Activated B cell treated with CpG ODN at 0.5 μM for 24 hours (primary cell): Measurements from ENCODE around the gene KANSL3. TPM values are rescaled to one million over a fixed set of nuclear protein-coding genes. Genes with fewer than 3 reads are reported as not detected.

ENCODE experiments used
- ATAC-seq: fragments of 200-7000 bp; cut with Tn5 transposase; one replicate; pipeline ENCODE4 v1.10.0; 2021; ENCODE audit warnings: low read depth, mild to moderate bottlenecking, moderate library complexity
- CTCF ChIA-PET: fragments of 350-600 bp; sonication (Branson Sonifier 250); formaldehyde crosslinking; loops from one replicate; lab custom pipeline; 2021; ENCODE audit warnings: antibody characterized with exemption; lab: Charles Lee
- POLR2A ChIA-PET: fragments of 350-600 bp; sonication (Branson Sonifier 250); formaldehyde crosslinking; loops from one replicate; lab custom pipeline; 2021; ENCODE audit warnings: antibody characterized with exemption; lab: Charles Lee
- DNase-seq: peaks from one replicate; pipeline ENCODE4 v3.0.0; 2022
- H3K27ac Mint-ChIP-seq: one replicate; pipeline ENCODE4 v1.8.0; 2020; ENCODE audit warnings: mixed read lengths
- H3K27me3 Mint-ChIP-seq: one replicate; pipeline ENCODE4 v1.8.0; 2021; ENCODE audit warnings: mixed read lengths
- H3K36me3 Mint-ChIP-seq: one replicate; pipeline ENCODE4 v1.8.0; 2021; ENCODE audit warnings: low read depth, mixed read lengths
- H3K4me1 Mint-ChIP-seq: one replicate; pipeline ENCODE4 v1.8.0; 2021; ENCODE audit warnings: mixed read lengths
- H3K4me3 Mint-ChIP-seq: one replicate; pipeline ENCODE4 v1.8.0; 2020; ENCODE audit warnings: mild to moderate bottlenecking, mixed read lengths
- H3K9me3 Mint-ChIP-seq: one replicate; pipeline ENCODE4 v1.8.0; 2020; ENCODE audit warnings: mixed read lengths
- CTCF ChIP-seq: fragments of 200-600 bp; IDR thresholded peaks from one replicate; pipeline ENCODE4 v1.8.0; 2022; ENCODE audit warnings: antibody characterized with exemption, mild to moderate bottlenecking
- intact Hi-C: fragments of 100-400 bp; cut with micrococcal nuclease; formaldehyde crosslinking; loops from one replicate; pipeline ENCODE4 v1.15.1; 2024
- total RNA-seq: library from RNA; stranded (reverse); gene quantifications from 2 replicates; pipeline ENCODE4 v1.2.3, GENCODE V29; 2022

Gene KANSL3
- total RNA-seq, 1 donor from 2014 or later, result 31.4 TPM

- H3K4me1 Mint-ChIP-seq, result no peaks in the 10 kb centered on the region
- POLR2A ChIA-PET, result no interaction called here
- H3K36me3 Mint-ChIP-seq, result no peaks in the 10 kb centered on the region
- no peak overlapping the region for H3K27ac Mint-ChIP-seq
- no peak for TF ChIP-seq CTCF
- ATAC-seq (no peak), DNase-seq (no peak)
- CTCF ChIA-PET, result no interaction called here
- intact Hi-C loops, result no loop called here
- H3K4me3 Mint-ChIP-seq, result no peak overlapping the region
- peaks cover 9% of the 10 kb centered on the region for H3K27me3 Mint-ChIP-seq
- H3K9me3 Mint-ChIP-seq, result no peaks in the 10 kb centered on the region
These were observed 46.1 kb upstream of the KANSL3 start for GRCh38 chr2:96683972-96684820.

GRCh38 chr2:96683307-96683706, 45.2 kb upstream of the KANSL3 start:
- Mint-ChIP-seq H3K27ac (no peak overlapping the region), H3K36me3 (no peaks in the 10 kb centered on the region), H3K4me3 (no peak overlapping the region), H3K27me3 (peaks cover 9% of the 10 kb centered on the region), H3K4me1 (no peaks in the 10 kb centered on the region), H3K9me3 (no peaks in the 10 kb centered on the region)
- intact Hi-C loops, result no loop called here
- TF ChIP-seq CTCF, result no peak
- ATAC-seq (no peak), DNase-seq (no peak)
- ChIA-PET POLR2A (no interaction called here), CTCF (no interaction called here)

- H3K27me3 Mint-ChIP-seq, result peaks cover 9% of the 10 kb centered on the region
- no peaks in the 10 kb centered on the region for H3K4me1 Mint-ChIP-seq
- ChIA-PET CTCF (no interaction called here), POLR2A (no interaction called here)
- ATAC-seq (no peak), DNase-seq (no peak)
- TF ChIP-seq CTCF, result no peak
- H3K36me3 Mint-ChIP-seq, result no peaks in the 10 kb centered on the region
- no peaks in the 10 kb centered on the region for H3K9me3 Mint-ChIP-seq
- intact Hi-C loops, result no loop called here
- H3K4me3 Mint-ChIP-seq, result no peak overlapping the region
- H3K27ac Mint-ChIP-seq, result no peak overlapping the region
These were observed 43.4 kb upstream of the KANSL3 start for GRCh38 chr2:96681540-96681939.

GRCh38 chr2:96680561-96681141, 42.5 kb upstream of the KANSL3 start:
- CTCF ChIA-PET, result no interaction called here
- POLR2A ChIA-PET, result no interaction called here
- no peak overlapping the region for H3K27ac Mint-ChIP-seq
- DNase-seq, result no peak
- no peaks in the 10 kb centered on the region for H3K36me3 Mint-ChIP-seq
- H3K4me1 Mint-ChIP-seq, result no peaks in the 10 kb centered on the region
- H3K27me3 Mint-ChIP-seq, result peaks cover 9% of the 10 kb centered on the region
- no peak for ATAC-seq
- no peak for TF ChIP-seq CTCF
- no peaks in the 10 kb centered on the region for H3K9me3 Mint-ChIP-seq
- intact Hi-C loops, result no loop called here
- no peak overlapping the region for H3K4me3 Mint-ChIP-seq

GRCh38 chr2:96679848-96680247, 41.7 kb upstream of the KANSL3 start:
- Mint-ChIP-seq H3K4me1 (peaks cover 1% of the 10 kb centered on the region), H3K9me3 (no peaks in the 10 kb centered on the region), H3K27me3 (peaks cover 9% of the 10 kb centered on the region), H3K27ac (no peak overlapping the region), H3K4me3 (no peak overlapping the region), H3K36me3 (no peaks in the 10 kb centered on the region)
- ChIA-PET POLR2A (no interaction called here), CTCF (no interaction called here)
- intact Hi-C loops, result no loop called here
- DNase-seq, result no peak
- no peak for ATAC-seq
- TF ChIP-seq CTCF, result no peak
